Kidney epithelial cell (primary cell): ENCODE measurements around the gene NR3C1. TPM values are rescaled to one million over a fixed set of nuclear protein-coding genes. Genes with fewer than 3 reads are reported as not detected.

Experiments used
- DNase-seq: peaks from one replicate; pipeline ENCODE4 v3.0.0-alpha.2; 2010; ENCODE audit warnings: low read depth
- H3K27me3 ChIP-seq: 2 replicates; pipeline ENCODE4 v1.6.0; 2011; ENCODE audit warnings: low read length; ENCODE audit not compliant: control insufficient read depth, insufficient read depth
- H3K36me3 ChIP-seq: 2 replicates; pipeline ENCODE4 v1.5.1; 2011; ENCODE audit warnings: low read length; ENCODE audit not compliant: control insufficient read depth, insufficient read depth
- H3K4me3 ChIP-seq: 2 replicates; pipeline ENCODE4 v1.5.1; 2011; ENCODE audit warnings: low read depth, mild to moderate bottlenecking, control low read depth, low read length
- total RNA-seq: library from RNA; depleted of rRNA; stranded (reverse); fragments of >200 nt; gene quantifications from 2 replicates; pipeline ENCODE4 v1.2.3, GENCODE V29; 2015
- TF ChIP-seq, protein P1 (sequence below): IDR thresholded peaks from 2 replicates; pipeline ENCODE4 v1.5.1; 2011; ENCODE audit warnings: mild to moderate bottlenecking, moderate library complexity, low read length, control low read depth, inconsistent platforms; ENCODE audit not compliant: insufficient read depth, poor library complexity, severe bottlenecking

The NR3C1 gene
- total RNA-seq, 1 donor from 2014 or later = 18.3 TPM

DNA sequence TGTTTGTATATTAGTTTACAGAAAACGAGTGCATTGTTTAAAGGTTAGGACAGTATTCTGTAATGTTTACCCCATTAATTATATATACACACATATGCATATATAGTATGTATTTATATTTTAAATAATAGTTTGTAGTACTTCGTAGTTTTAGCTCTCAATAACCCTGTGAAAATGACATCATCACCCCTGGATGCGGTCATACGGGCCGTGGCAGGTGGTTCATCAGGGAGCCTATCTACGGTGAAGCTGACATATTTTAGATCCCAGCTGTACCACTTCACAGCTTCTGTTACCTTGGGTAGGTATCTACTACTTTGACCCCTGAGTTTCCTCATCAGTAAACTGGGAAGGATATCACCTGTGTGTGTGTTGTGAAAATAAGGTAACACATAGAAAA lies 87.1 kb downstream of the NR3C1 start:
- Histone ChIP-seq H3K27me3 (no peaks in the 10 kb centered on the region), H3K4me3 (no peak overlapping the region), H3K36me3 (no peaks in the 10 kb centered on the region)
- DNase-seq = no peak
- TF ChIP-seq, protein P1, sequence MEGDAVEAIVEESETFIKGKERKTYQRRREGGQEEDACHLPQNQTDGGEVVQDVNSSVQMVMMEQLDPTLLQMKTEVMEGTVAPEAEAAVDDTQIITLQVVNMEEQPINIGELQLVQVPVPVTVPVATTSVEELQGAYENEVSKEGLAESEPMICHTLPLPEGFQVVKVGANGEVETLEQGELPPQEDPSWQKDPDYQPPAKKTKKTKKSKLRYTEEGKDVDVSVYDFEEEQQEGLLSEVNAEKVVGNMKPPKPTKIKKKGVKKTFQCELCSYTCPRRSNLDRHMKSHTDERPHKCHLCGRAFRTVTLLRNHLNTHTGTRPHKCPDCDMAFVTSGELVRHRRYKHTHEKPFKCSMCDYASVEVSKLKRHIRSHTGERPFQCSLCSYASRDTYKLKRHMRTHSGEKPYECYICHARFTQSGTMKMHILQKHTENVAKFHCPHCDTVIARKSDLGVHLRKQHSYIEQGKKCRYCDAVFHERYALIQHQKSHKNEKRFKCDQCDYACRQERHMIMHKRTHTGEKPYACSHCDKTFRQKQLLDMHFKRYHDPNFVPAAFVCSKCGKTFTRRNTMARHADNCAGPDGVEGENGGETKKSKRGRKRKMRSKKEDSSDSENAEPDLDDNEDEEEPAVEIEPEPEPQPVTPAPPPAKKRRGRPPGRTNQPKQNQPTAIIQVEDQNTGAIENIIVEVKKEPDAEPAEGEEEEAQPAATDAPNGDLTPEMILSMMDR = no peak

DNA sequence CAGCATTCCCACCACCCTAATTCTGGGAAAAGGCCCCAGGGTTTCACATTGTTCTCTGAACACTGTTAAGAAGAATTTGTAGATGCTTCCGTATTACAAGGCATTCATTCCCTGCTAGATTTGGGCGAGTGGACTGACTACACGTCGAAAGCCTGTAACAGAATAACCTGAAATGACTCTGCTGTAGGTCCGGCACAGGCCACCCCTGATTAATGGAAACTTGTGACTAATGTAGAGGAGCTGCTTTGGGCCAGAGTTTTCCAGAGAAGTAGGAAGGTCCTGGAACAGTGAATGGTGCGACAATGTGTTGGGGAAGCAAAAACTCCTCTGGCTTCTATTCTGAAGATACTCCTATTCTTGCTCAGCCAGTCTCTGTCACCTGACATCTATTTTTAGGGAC lies 87.6 kb downstream of the NR3C1 start:
- no peaks in the 10 kb centered on the region for H3K27me3 ChIP-seq
- no peak for DNase-seq
- TF ChIP-seq, protein P1 = no peak
- H3K4me3 ChIP-seq = no peak overlapping the region
- H3K36me3 ChIP-seq = no peaks in the 10 kb centered on the region

DNA sequence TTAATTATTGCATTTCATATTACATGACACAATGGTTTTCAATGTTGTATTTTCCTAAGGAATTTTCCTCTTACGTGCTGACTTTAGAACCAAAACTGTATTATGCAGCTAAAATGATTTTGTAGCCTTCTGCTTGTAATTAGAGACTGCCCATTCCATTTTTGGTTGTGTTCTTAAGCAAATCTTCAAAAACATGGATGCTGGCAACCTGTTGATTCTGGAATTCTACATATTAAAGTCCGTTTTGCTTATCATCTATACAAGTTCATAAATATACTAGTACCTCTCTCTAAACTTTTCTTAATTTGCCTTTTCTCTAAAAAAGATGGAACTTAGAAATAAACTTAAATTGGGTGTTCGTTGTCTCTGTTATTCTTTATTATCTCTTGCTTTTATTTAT lies 88.3 kb downstream of the NR3C1 start:
- H3K4me3 ChIP-seq = no peak overlapping the region
- no peaks in the 10 kb centered on the region for H3K27me3 ChIP-seq
- no peak for DNase-seq
- TF ChIP-seq, protein P1 = no peak
- H3K36me3 ChIP-seq = no peaks in the 10 kb centered on the region

DNA sequence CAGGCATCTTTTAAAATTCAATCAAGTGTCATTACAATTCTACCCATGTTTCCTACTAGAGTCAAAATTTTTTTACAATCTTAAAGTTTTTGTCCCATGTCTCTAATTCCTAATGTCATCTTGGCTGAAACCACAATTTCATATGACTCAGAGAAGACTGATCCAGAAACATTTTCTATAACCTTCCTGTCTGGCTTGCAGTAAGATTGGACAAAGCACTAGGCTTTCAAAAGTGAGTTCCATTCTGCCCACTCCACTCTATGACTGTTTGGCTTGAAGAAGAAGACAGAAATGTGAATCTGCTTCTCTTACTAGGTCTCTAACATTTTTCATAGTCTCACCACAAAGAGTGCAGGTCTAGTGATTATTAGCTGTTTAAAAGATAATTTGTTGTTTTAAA lies 88.8 kb downstream of the NR3C1 start:
- TF ChIP-seq, protein P1 = no peak
- H3K27me3 ChIP-seq = no peaks in the 10 kb centered on the region

DNA sequence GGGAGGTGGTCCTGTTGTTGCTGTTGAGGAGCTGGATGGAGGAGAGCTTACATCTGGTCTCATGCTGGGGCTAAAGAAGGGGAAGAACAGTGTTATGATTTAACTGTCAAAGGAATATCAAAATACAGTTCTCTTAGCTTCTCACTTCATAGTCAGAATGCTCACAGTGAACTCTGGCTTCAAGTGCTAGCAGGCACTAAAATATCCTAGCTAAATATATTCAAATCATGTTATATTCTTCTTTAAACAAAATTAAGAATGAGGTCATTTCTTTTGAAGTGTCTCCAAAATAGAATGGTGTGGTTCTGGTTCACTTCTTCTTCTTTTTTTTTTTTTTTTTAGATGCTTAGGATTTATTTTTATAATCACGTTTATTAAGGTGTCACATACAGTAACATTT lies 89.4 kb downstream of the NR3C1 start:
- no peaks in the 10 kb centered on the region for H3K27me3 ChIP-seq
- no peak overlapping the region for H3K4me3 ChIP-seq
- no peak for DNase-seq
- no peaks in the 10 kb centered on the region for H3K36me3 ChIP-seq
- TF ChIP-seq, protein P1 = no peak

More for the DNA sequence above, 88.8 kb downstream of the NR3C1 start:
- Histone ChIP-seq H3K4me3 (no peak overlapping the region), H3K36me3 (no peaks in the 10 kb centered on the region)
- DNase-seq = peak; percentile 34

DNA sequence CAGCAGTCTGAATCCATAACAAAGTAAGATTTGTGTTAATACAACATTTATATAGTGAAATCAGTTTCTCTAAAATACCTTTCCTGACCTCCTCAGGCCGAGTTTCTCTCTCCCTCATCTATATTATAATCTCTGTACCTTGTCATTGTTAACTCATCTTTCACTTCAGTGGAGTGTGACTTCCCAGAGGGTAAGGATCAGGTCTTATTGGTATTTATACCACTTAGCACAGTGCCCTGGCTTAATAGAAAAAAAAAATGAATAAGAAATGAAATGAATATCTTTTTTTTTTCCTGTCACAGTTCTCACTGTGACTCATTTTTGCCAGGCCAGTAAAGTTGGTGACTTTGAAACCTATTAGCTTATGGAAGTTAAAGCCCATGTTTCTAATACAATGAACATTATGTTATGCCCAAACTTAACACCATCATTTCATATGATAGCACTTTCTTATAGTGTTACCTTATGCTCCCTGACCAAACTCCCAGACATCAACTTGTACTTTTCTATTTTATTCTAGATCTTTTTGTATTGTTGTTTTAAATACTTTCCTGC lies 90.1 kb downstream of the NR3C1 start:
- Histone ChIP-seq H3K4me3 (no peak overlapping the region), H3K27me3 (no peaks in the 10 kb centered on the region), H3K36me3 (no peaks in the 10 kb centered on the region)
- no peak for DNase-seq
- TF ChIP-seq, protein P1 = no peak
